ENCODE results near the gene LARP1.

Gene LARP1

GRCh38 chr5:154761046-154761736 is 6.0 kb downstream of the LARP1 start:
- DNase-seq (ENCODE audit: low read depth, low spot score), result no peak

GRCh38 chr5:154762261-154762660 is 7.1 kb downstream of the LARP1 start:
- no peak for DNase-seq (ENCODE audit: low read depth, low spot score)

- DNase-seq (ENCODE audit: low read depth, low spot score), result no peak
Observed at GRCh38 chr5:154762700-154763099, 7.5 kb downstream of the LARP1 start.

GRCh38 chr5:154764967-154765366 is 9.8 kb downstream of the LARP1 start:
- no peak for DNase-seq (ENCODE audit: low read depth, low spot score)

DNA sequence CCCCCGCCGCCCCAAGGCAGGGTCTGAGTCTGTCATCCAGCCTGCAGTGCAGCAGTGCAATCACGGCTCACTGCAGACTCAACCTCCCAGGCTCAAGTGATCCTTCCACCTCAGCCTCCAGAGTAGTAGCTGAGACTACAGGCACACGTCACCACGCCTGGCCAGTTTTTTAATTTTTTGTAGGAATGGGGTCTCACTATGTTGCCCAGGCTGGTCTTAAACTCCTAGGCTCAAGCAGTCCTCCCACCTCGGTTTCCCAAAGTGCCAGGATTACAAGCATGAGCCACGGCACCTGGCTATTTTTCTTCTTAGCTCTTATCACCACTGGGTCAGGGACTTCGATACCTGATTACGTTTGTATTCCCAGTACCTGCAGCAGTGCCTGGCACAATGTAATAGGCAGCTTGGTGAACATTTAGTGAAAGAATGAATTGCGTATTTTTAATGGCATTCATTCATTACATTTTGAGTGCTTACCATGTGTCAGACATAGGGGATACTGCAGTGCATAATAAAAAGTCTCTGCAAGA is 10.3 kb downstream of the LARP1 start:
- no peak for DNase-seq (ENCODE audit: low read depth, low spot score)

- no peak for DNase-seq (ENCODE audit: low read depth, low spot score)
Observed at GRCh38 chr5:154766558-154767281, 11.5 kb downstream of the LARP1 start.

DNA sequence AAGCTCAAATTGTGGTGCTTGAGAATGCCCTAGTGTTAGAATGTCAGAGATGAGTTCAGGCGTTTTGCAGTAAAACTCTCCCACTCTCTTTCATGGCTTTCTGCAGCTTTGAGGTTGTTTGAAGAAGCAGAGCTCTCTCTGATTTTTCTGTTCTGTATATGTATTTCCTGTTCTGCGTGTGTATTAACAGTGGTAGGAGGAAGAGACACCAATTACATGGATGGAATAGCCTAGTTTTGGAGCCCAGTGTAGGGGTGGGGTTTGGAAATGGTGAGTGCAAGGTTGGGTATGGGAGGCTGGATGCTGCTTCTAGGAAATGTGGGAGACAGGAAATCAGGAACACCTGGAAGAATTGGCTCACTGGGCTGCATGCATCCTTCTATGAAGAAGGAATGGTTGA is 12.4 kb downstream of the LARP1 start:
- no peak for DNase-seq (ENCODE audit: low read depth, low spot score)

DNA sequence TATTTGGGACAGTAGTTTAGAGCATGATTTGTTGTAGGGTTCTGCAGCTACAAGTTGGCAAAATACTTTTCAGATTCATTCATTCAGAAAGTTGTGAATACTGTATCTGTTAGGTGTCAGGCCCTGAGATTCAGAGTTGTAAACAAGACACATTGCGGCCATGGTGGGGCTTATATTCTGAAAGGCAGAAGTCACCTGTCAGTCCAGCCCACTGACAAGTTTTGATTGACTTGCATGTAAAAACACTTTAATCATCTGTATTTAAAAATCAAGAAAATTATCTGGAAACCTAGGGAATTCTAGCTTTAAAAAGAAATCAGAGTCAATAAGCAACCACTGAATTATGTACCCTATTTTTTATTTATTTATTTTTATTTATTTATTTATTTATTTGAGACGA is 13.0 kb downstream of the LARP1 start:
- DNase-seq (ENCODE audit: low read depth, low spot score), result no peak

- no peak for DNase-seq (ENCODE audit: low read depth, low spot score)
Observed at GRCh38 chr5:154770111-154770510, 14.9 kb downstream of the LARP1 start.

DNA sequence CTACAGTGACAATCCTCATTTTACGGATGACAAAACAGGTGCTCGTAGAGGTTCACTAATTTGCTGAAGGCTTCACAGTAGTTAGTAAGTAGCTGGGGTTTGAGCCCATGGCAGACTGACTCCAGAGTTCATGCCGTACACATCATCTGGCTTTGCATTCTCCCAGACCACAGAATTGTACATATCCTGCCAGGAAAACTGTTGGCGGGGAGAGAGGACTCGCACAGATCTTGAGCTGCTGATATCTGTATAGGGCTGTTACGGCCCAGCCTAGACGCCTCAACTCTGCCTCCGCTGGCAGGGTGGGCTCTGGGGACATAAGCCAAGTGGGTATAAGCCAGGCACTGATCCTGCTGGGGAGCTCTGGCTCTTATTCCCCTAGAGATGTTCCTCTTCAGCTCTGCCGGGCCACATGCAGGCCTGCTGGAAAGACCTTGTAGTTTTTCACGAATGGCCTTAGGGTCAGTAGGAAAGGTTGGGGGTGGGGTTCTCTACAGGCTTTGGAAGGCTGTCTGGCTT is 16.3 kb downstream of the LARP1 start:
- no peak for DNase-seq (ENCODE audit: low read depth, low spot score)

GRCh38 chr5:154773326-154773725 is 18.1 kb downstream of the LARP1 start:
- no peak for DNase-seq (ENCODE audit: low read depth, low spot score)

DNA sequence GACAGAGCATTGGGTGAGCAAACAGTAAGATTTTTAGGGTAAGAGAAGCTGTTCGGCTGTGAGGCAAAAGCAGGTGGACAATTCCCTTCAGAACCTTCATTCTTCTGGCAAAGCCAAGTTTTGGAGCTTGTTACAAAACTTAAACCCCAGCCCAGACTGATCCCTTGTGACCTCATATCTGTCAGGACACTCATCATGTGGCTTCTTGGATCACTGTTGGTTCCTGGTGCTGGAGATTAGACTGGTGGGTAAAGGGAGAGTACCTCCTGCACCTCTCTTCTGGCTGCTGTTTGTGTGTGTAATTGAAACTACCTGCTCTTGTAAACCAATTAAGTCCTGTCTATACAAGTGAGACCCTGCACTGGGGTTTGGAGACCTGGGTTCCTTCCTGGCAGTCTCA is 21.0 kb downstream of the LARP1 start:
- DNase-seq (ENCODE audit: low read depth, low spot score), result no peak

DNA sequence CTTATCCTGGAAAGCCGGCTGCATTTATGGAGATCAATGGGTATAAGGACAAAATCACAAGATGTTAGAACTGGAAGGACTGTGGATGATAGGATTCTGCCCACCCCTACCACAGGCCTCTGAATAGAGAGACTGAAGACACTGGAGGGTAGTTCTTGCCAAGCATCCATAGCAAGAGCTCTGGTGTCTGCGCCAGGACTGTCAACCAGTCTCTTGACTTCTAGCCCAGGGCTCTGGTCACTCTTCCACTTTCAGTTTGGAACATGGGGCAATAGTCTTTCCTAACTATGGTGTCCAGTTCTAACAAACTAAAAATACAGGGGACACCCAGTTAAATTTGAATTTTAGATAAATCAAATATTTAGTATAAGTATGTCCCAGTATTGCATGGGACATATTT is 23.4 kb downstream of the LARP1 start:
- DNase-seq (ENCODE audit: low read depth, low spot score), result no peak

- DNase-seq (ENCODE audit: low read depth, low spot score), result no peak
Observed at GRCh38 chr5:154779105-154779504, 23.9 kb downstream of the LARP1 start.

GRCh38 chr5:154780128-154780527 is 25.0 kb downstream of the LARP1 start:
- no peak for DNase-seq (ENCODE audit: low read depth, low spot score)

DNA sequence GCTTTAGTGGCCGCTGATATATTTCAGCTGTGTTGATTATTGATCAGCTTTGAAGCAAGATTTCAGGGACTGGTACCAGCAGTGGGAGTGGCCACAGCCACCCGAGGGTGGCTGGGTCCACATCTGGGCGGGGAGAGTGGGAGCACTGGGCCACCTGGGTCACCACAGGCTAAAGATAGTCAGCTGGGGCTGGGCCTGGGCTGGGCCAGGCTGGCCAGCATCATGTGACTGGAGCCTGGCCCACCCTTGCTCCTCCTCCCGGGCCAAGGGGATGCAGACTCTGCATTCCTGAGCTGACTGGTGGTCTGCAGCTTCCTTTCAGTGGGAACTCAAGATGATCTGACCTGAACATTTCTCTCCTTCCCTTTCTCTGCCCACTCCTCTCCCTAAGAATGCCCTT is 27.1 kb downstream of the LARP1 start:
- no peak for DNase-seq (ENCODE audit: low read depth, low spot score)

- no peak for DNase-seq (ENCODE audit: low read depth, low spot score)
Observed at GRCh38 chr5:154782812-154783592, 27.8 kb downstream of the LARP1 start.

DNA sequence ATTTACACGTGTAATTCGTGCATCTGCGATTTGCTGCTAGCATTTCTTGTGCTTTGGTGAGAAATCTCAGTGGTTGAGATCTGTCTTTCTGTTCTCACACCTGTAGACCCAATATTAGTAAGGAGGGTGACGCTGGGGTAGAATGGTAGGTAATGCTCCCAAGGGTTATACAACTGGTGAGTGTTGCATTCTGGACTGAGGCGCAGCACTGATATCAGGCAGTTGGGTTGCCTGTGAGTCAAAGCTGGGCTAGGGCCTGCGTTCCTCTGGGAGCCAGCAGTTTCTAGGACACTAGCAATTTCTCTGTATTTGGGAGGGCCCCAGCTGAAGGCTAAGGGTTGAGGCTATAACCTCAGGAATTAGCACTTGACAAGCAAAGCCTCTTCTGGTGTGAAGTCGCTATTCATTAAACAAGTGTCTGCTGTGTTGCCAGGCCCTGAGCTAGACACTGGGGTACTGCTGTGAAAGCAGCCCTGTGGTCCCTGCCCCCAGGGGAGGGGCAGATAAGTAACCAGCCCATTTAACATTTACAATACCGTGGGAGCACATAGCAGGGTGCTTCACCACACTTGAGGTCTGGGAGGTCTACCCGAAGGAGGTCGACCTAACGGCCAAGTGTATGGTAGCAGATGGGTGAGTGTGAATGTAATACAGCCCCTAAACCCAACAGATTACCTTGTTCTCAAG is 28.7 kb downstream of the LARP1 start:
- DNase-seq (ENCODE audit: low read depth, low spot score), result no peak

- no peak for DNase-seq (ENCODE audit: low read depth, low spot score)
Observed at GRCh38 chr5:154784856-154785255, 29.7 kb downstream of the LARP1 start.

DNA sequence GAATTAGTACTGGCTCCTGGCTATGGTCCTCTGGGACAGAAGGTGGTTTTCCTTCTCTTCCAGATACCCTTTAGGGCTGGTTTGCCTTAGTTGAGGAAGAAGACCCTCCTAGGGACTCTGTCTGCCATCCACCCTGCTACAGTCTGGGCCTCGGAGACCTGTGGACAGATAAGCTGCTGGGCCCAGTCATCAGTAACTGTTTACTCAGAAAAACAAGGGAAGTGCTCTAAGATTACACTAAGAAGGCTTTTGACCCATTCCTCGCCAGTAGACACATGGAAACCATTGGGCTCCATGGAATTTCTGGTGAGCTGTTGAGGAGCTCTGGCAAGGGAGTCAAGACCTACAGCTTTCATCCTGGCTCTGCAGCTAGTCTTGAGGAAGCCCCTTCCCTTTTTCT is 31.2 kb downstream of the LARP1 start:
- DNase-seq (ENCODE audit: low read depth, low spot score), result no peak

- no peak for DNase-seq (ENCODE audit: low read depth, low spot score)
Observed at GRCh38 chr5:154788212-154788611, 33.0 kb downstream of the LARP1 start.

- DNase-seq (ENCODE audit: low read depth, low spot score), result no peak
Observed at GRCh38 chr5:154791535-154791934, 36.4 kb downstream of the LARP1 start.
